K562 (cell line): ENCODE results near the gene BLM. TPM values are rescaled to one million over a fixed set of nuclear protein-coding genes. Genes with fewer than 3 reads are reported as not detected.

Source experiments
- CBFB ChIP-seq: sonication (generic); formaldehyde crosslinking; IDR thresholded peaks from 2 replicates; pipeline ENCODE4 v1.4.0; 2020; ENCODE audit warnings: mild to moderate bottlenecking, missing genetic modification reagents
- CBX1 ChIP-seq: sonication (generic); IDR thresholded peaks from 2 replicates; pipeline ENCODE4 v1.6.1; 2016; ENCODE audit warnings: antibody characterized with exemption, low read depth, mild to moderate bottlenecking
- CREB1 ChIP-seq, 2 experiments: sonication (generic) in 1 of 2; formaldehyde crosslinking in 1 of 2; IDR thresholded peaks; 2 replicates each; pipeline versions ENCODE4 v1.6.1 to v1.8.0; 2012 to 2022; ENCODE audit warnings: inconsistent platforms in 1 of 2, mild to moderate bottlenecking in 1 of 2, missing genetic modification reagents in 1 of 2, moderate library complexity in 1 of 2
- FOS ChIP-seq: IDR thresholded peaks from 3 replicates; pipeline ENCODE4 v1.6.1; 2011; ENCODE audit not compliant: insufficient read length; ENCODE audit errors: extremely low read depth
- GABPB1 ChIP-seq: sonication (generic); formaldehyde crosslinking; IDR thresholded peaks from 2 replicates; pipeline ENCODE4 v1.8.0; 2022; ENCODE audit warnings: mild to moderate bottlenecking, missing genetic modification reagents
- GTF2F1 ChIP-seq: IDR thresholded peaks from 2 replicates; pipeline ENCODE4 v1.6.1; 2011; ENCODE audit warnings: low read depth, low read length, improper control_type of control experiment
- HBP1 ChIP-seq: fragments of 450-650 bp; formaldehyde crosslinking; IDR thresholded peaks from 2 replicates; pipeline ENCODE4 v1.4.0; 2022; ENCODE audit warnings: missing genetic modification characterization
- HMBOX1 ChIP-seq: sonication (generic); IDR thresholded peaks from 2 replicates; pipeline ENCODE4 v1.6.1; 2016
- MAFG ChIP-seq: fragments of 450-650 bp; conservative IDR thresholded peaks from 2 replicates; pipeline ENCODE4 v1.6.1; 2016; ENCODE audit warnings: missing genetic modification characterization, missing compliant biosample characterization
- MCM2 ChIP-seq: fragments of 450-650 bp; IDR thresholded peaks from 2 replicates; pipeline ENCODE4 v1.6.1; 2017; ENCODE audit warnings: low read depth, mild to moderate bottlenecking
- MED1 ChIP-seq: sonication (generic); formaldehyde crosslinking; IDR thresholded peaks from 2 replicates; pipeline ENCODE4 v1.8.1; 2023; ENCODE audit warnings: missing genetic modification reagents, borderline replicate concordance
- PCBP1 ChIP-seq: fragments of 200-400 bp; formaldehyde crosslinking; IDR thresholded peaks from 2 replicates; pipeline ENCODE4 v1.6.1; 2018; ENCODE audit warnings: mild to moderate bottlenecking, low read depth, low read length; ENCODE audit not compliant: poor library complexity, severe bottlenecking
- SIX5 ChIP-seq, 2 experiments: IDR thresholded peaks; 2 replicates each; pipeline ENCODE4 v1.6.1; 2011; ENCODE audit warnings: low read length in 2 of 2, borderline replicate concordance in 1 of 2, low read depth in 1 of 2, mild to moderate bottlenecking in 1 of 2, moderate library complexity in 1 of 2; ENCODE audit not compliant: insufficient read depth in 1 of 2
- STAT5B ChIP-seq: fragments of 250-450 bp; sonication (Bioruptor Pico); IDR thresholded peaks from 2 replicates; pipeline ENCODE4 v1.8.0; 2021; ENCODE audit warnings: mild to moderate bottlenecking, inconsistent platforms
- TGIF2 ChIP-seq: sonication (generic); formaldehyde crosslinking; IDR thresholded peaks from 2 replicates; pipeline ENCODE4 v1.8.1; 2022; ENCODE audit warnings: mild to moderate bottlenecking, missing genetic modification reagents, moderate library complexity
- THRB ChIP-seq: fragments of 450-650 bp; formaldehyde crosslinking; conservative IDR thresholded peaks from 2 replicates; pipeline ENCODE4 v1.4.0; 2022; ENCODE audit warnings: mild to moderate bottlenecking, missing genetic modification characterization
- ZBTB11 ChIP-seq, 3 experiments: fragments of 200-800 bp in 1 of 3; fragments of 250-450 bp in 1 of 3; fragments of 450-650 bp in 1 of 3; sonication (Bioruptor Pico) in 1 of 3; sonication (Bioruptor generic) in 1 of 3; formaldehyde crosslinking in 1 of 3; IDR thresholded peaks; 2 replicates each; pipeline versions ENCODE4 v1.6.1 to v1.8.0; 2016 to 2022; ENCODE audit warnings: mild to moderate bottlenecking in 2 of 3, missing genetic modification characterization in 2 of 3, missing compliant biosample characterization in 1 of 3, moderate library complexity in 1 of 3
- ZNF384 ChIP-seq: IDR thresholded peaks from 2 replicates; pipeline ENCODE4 v1.6.1; 2012; ENCODE audit warnings: low read depth, low read length, improper control_type of control experiment
- ZNF561 ChIP-seq: fragments of 450-650 bp; formaldehyde crosslinking; conservative IDR thresholded peaks from 2 replicates; pipeline ENCODE4 v1.4.0; 2020; ENCODE audit warnings: mild to moderate bottlenecking, moderate library complexity
- polyA plus RNA-seq, 8 experiments: library from polyadenylated mRNA; depleted of rRNA in 4 of 8; stranded (reverse) in 5 of 8; unstranded in 3 of 8; fragments of >200 nt; fragmentation: Nextera tagmentation in 2 of 8; fragmentation: Illumina TruSeq in 1 of 8; extraction: Ambion mirVana in 2 of 8; extraction: Trizol in 1 of 8; gene quantifications; 2 replicates each; pipeline versions ENCODE4 v1.2.1 to v1.2.3, GENCODE V29; 2011 to 2014; ENCODE audit warnings: inconsistent platforms in 1 of 8, missing spikeins in 1 of 8
- total RNA-seq, 7 experiments: library from RNA; depleted of rRNA in 6 of 7; stranded (reverse); fragments of >200 nt in 6 of 7; fragmentation: Illumina TruSeq in 2 of 7; extraction: Trizol in 2 of 7; gene quantifications; 2 replicates each; pipeline versions ENCODE4 v1.2.1 to v1.2.3, GENCODE V29; 2011 to 2021; ENCODE audit warnings: low replicate concordance in 1 of 7

Gene BLM
- total and polyA plus RNA-seq, 9 of the 15 experiments (the other 6 are each of a cell fraction or from before 2014, with no cell fraction given) = 21.0 to 56.0 (median 43.9) TPM

- peak in 1 of 3 experiments; percentile 65; a peak in 1 of 6 replicates for TF ChIP-seq ZBTB11 (CRISPR knock-in tag; IDR thresholded peaks at IDR 0.05)
- TF ChIP-seq MCM2 = no peak
- 0 out of 2 replicates have a peak, but pooled peaks have one; percentile 25 for TF ChIP-seq CBFB (CRISPR knock-in tag)
- TF ChIP-seq FOS = peak; percentile 87
- TF ChIP-seq GABPB1 (CRISPR knock-in tag) = peak; percentile 90
- TF ChIP-seq HMBOX1 = no peak
- no peak for TF ChIP-seq MAFG (tag)
- TF ChIP-seq CBX1 = peak; percentile 86
- no peak for TF ChIP-seq HBP1
- TF ChIP-seq MED1 (CRISPR knock-in tag) = no peak
- no peak for TF ChIP-seq SIX5 (IDR thresholded peaks at IDR 0.05; ENCODE audit: borderline replicate concordance in 1 of 2, insufficient read depth in 1 of 2, low read depth in 1 of 2, low read length in 2 of 2)
- no peak for TF ChIP-seq STAT5B
- TF ChIP-seq ZNF561 (CRISPR knock-in tag) = no peak
- no peak for TF ChIP-seq ZNF384
- TF ChIP-seq TGIF2 (CRISPR knock-in tag) = no peak; the same call in 1 of the 2 replicates
- TF ChIP-seq THRB (CRISPR knock-in tag) = no peak
- TF ChIP-seq PCBP1 = no peak
- peak; percentile 67; the same call in 1 of the 2 replicates for TF ChIP-seq GTF2F1
- peak; percentile 59; the same call in 1 of the 2 replicates for TF ChIP-seq CREB1 (IDR thresholded peaks at IDR 0.05)
- peak; percentile 76 for TF ChIP-seq CREB1 (CRISPR knock-in tag; IDR thresholded peaks at IDR 0.05)
Measured at GRCh38 chr15:90716976-90717821, at the start of gene BLM (continued).
